GM12878 (cell line): ENCODE data around the gene ZNRF3. TPM values are rescaled to one million over a fixed set of nuclear protein-coding genes. Genes with fewer than 3 reads are reported as not detected.

Experiments
- ATAC-seq: fragments of 200-7000 bp; cut with Tn5 transposase; 3 replicates; pipeline ENCODE4 v1.9.1; 2020; ENCODE audit warnings: mild to moderate bottlenecking, moderate library complexity
- BruUV-seq: library from RNA; stranded (reverse); fragments of 400-500 nt; replicated peaks from 2 replicates; lab custom pipeline; 2021; lab: Mats Ljungman, UMichigan
- CTCF ChIA-PET: fragments of 300-600 bp; sonication (Branson Sonifier 250); formaldehyde crosslinking; extraction: SDS; loops from one replicate; lab custom pipeline; 2021; ENCODE audit warnings: inconsistent platforms; lab: Yijun Ruan, JAX
- POLR2A ChIA-PET: fragments of 350-600 bp; formaldehyde crosslinking; extraction: SDS; loops from one replicate; lab custom pipeline; 2021; ENCODE audit warnings: inconsistent platforms; lab: Charles Lee
- RAD21 ChIA-PET: fragments of 300-600 bp; sonication (Branson Sonifier 250); formaldehyde crosslinking; loops from one replicate; lab custom pipeline; 2023; ENCODE audit warnings: antibody characterized with exemption; ENCODE audit not compliant: unreplicated experiment; lab: Charles Lee
- SMC1A ChIA-PET: fragments of 300-600 bp; sonication (Branson Sonifier 250); formaldehyde crosslinking; loops from one replicate; lab custom pipeline; 2023; ENCODE audit not compliant: unreplicated experiment, uncharacterized antibody; lab: Charles Lee
- DNase-seq: peaks from one replicate; pipeline ENCODE4 v3.0.0-alpha.2; 2011; ENCODE audit warnings: low read depth, low spot score
- FAIRE-seq: peaks from 3 replicates; lab custom pipeline; 2011; peaks lifted over from hg19 to GRCh38; lab: Jason Lieb, UNC
- H2AFZ ChIP-seq: 2 replicates; pipeline ENCODE4 v1.6.0; 2011; ENCODE audit warnings: low read depth, low read length, control low read depth; ENCODE audit not compliant: control insufficient read depth
- H3K27ac ChIP-seq: 2 replicates; pipeline ENCODE4 v1.5.1; 2011; ENCODE audit warnings: control low read depth; ENCODE audit not compliant: control insufficient read depth, insufficient read depth
- H3K27me3 ChIP-seq, 2 experiments: replicated peaks in 1 of 2; 2 replicates each; pipeline versions ENCODE4 v1.6.0 to v1.6.1; 2011; ENCODE audit warnings: low read length in 1 of 2; ENCODE audit not compliant: control insufficient read depth in 2 of 2, insufficient read depth in 2 of 2
- H3K36me3 ChIP-seq, 2 experiments: 2 replicates each; pipeline ENCODE4 v1.5.1; 2011; ENCODE audit warnings: low read length in 1 of 2; ENCODE audit not compliant: control insufficient read depth in 2 of 2, insufficient read depth in 2 of 2
- H3K4me1 ChIP-seq: 2 replicates; pipeline ENCODE4 v1.6.1; 2011; ENCODE audit warnings: mild to moderate bottlenecking, low read length, moderate library complexity, mixed read lengths; ENCODE audit not compliant: control insufficient read depth, insufficient read depth
- H3K4me2 ChIP-seq: 2 replicates; pipeline ENCODE4 v1.6.0; 2011; ENCODE audit warnings: control low read depth; ENCODE audit not compliant: control insufficient read depth, insufficient read depth
- H3K4me3 ChIP-seq: fragments of 200-600 bp; sonication (generic); 2 replicates; pipeline ENCODE4 v1.5.1; 2016
- H3K79me2 ChIP-seq: 2 replicates; pipeline ENCODE4 v1.6.0; 2011; ENCODE audit warnings: low read length; ENCODE audit not compliant: control insufficient read depth, insufficient read depth
- H3K9ac ChIP-seq: 2 replicates; pipeline ENCODE4 v1.8.0; 2011; ENCODE audit warnings: low read length, control low read depth, mixed read lengths; ENCODE audit not compliant: control insufficient read depth, insufficient read depth
- H3K9me3 ChIP-seq: replicated peaks from 3 replicates; pipeline ENCODE4 v1.5.1; 2011; ENCODE audit warnings: mild to moderate bottlenecking, low read length; ENCODE audit not compliant: control insufficient read depth, insufficient read depth
- H4K20me1 ChIP-seq: 2 replicates; pipeline ENCODE4 v1.6.0; 2011; ENCODE audit not compliant: control insufficient read depth, insufficient read depth
- KLF5 ChIP-seq: fragments of 450-650 bp; IDR thresholded peaks from 2 replicates; pipeline ENCODE4 v1.6.1; 2014; ENCODE audit warnings: mild to moderate bottlenecking; ENCODE audit not compliant: partially characterized antibody
- SPI1 ChIP-seq: IDR thresholded peaks from 2 replicates; pipeline ENCODE4 v1.6.1; 2011; ENCODE audit warnings: low read depth, mild to moderate bottlenecking, low read length, moderate library complexity, borderline replicate concordance; ENCODE audit not compliant: insufficient read depth
- TCF7 ChIP-seq: IDR thresholded peaks from 2 replicates; pipeline ENCODE4 v1.6.1; 2014; ENCODE audit warnings: antibody characterized with exemption, borderline replicate concordance
- YBX1 ChIP-seq: fragments of 450-650 bp; IDR thresholded peaks from 2 replicates; pipeline ENCODE4 v1.6.1; 2016; ENCODE audit warnings: antibody characterized with exemption
- WGBS: methylation state at CpG from one replicate; pipeline ENCODE4 v1.1.6; 2016; ENCODE audit warnings: low lambda C conversion rate; ENCODE audit not compliant: insufficient replicate concordance, insufficient coverage; ENCODE audit errors: missing lambda C conversion rate; 5-methylcytosine and 5-hydroxymethylcytosine counted together
- in situ Hi-C: fragments of 300-500 bp; cut with MboI; formaldehyde crosslinking; loops from 9 replicates; pipeline ENCODE4 v1.14.3; 2018; ENCODE audit warnings: mixed read lengths
- intact Hi-C: fragments of 100-400 bp; cut with micrococcal nuclease; formaldehyde crosslinking; loops from one replicate; pipeline ENCODE4 v1.14.2; 2022; ENCODE audit not compliant: unreplicated experiment
- polyA plus RNA-seq, 11 experiments: library from polyadenylated mRNA; depleted of rRNA in 4 of 11; unstranded in 6 of 11; stranded (reverse) in 5 of 11; fragments of >200 nt; fragmentation: Nextera tagmentation in 4 of 11; fragmentation: Illumina TruSeq in 1 of 11; extraction: Ambion mirVana in 4 of 11; extraction: Trizol in 1 of 11; gene quantifications; 1 replicate in 1 of 11; 2 replicates in 10 of 11; pipeline versions ENCODE4 v1.2.1 to v1.2.3, GENCODE V29; 2011 to 2016; ENCODE audit warnings: inconsistent platforms in 2 of 11, missing spikeins in 2 of 11, low read depth in 1 of 11
- total RNA-seq, 4 experiments: library from RNA; depleted of rRNA in 3 of 4; stranded (reverse); fragments of >200 nt in 3 of 4; fragmentation: Illumina TruSeq in 1 of 4; extraction: Trizol in 1 of 4; gene quantifications; 2 replicates each; pipeline versions ENCODE4 v1.2.1 to v1.2.3, GENCODE V29; 2013 to 2021
- TF ChIP-seq, protein P1 (sequence below): fragments of 450-650 bp; IDR thresholded peaks from 2 replicates; pipeline ENCODE4 v1.6.1; 2017; ENCODE audit warnings: borderline replicate concordance
- TF ChIP-seq, protein P2 (sequence below): fragments of 450-650 bp; IDR thresholded peaks from 2 replicates; pipeline ENCODE4 v1.6.1; 2016; ENCODE audit warnings: mild to moderate bottlenecking
- TF ChIP-seq, protein P3 (sequence below): IDR thresholded peaks from 2 replicates; pipeline ENCODE4 v1.6.1; 2011; ENCODE audit warnings: borderline replicate concordance, low read depth, mild to moderate bottlenecking, moderate library complexity, mixed read lengths, low read length; ENCODE audit not compliant: insufficient read depth; ENCODE audit errors: extremely low read length

The ZNRF3 gene
- total and polyA plus RNA-seq, 10 of the 15 experiments (the other 5 are each of a cell fraction or from before 2014, with no cell fraction given): 0.05 to 2.4 (median 0.46) TPM

DNA sequence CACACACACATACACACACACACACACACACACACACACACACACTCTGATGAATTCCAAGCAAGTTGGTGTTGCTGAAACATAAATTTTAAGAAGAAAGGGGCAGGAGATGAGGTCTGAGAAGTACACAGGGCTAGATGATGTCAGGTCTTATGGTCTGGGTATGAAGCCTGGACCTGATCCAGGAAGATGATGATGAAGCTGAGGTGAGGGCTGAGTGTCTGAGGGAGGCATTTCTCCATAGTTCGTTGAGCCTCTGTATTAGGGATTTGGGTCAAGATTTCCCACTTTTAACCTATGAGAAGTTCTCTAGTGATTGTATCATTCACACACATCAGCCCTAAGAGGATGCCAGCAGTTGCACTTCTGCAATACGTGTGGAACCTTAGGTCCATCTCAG lies 222.1 kb downstream of the ZNRF3 start:
- H3K4me1 ChIP-seq: no peaks in the 10 kb centered on the region
- ChIA-PET RAD21 (interaction anchor here (1.4 kb wide), 1 partner anchor 62 kb away, joined by 4 read pairs; no protein-coding TSS in a partner anchor), POLR2A (interaction anchor here (0.7 kb wide), 1 partner anchor 23 kb away, joined by 3 read pairs; no protein-coding TSS in a partner anchor), CTCF (interaction anchor here (1.2 kb wide), 1 partner anchor 10 kb away, joined by 3 read pairs; no protein-coding TSS in a partner anchor), SMC1A (interaction anchor here (0.8 to 2.3 kb wide), 3 partner anchors 9 to 11 kb away, joined by 3 to 5 read pairs (median 5); no protein-coding TSS in a partner anchor)
- no TSS peak for BruUV-seq
- intact Hi-C loops: no loop called here
- H3K4me3 ChIP-seq: no peak overlapping the region
- FAIRE-seq (no peak), ATAC-seq (peak; percentile 76), DNase-seq (no peak)
- no peaks in the 10 kb centered on the region for H3K9me3 ChIP-seq
- H2AFZ ChIP-seq: no peak overlapping the region
- no peak overlapping the region for H3K27ac ChIP-seq
- no peaks in the 10 kb centered on the region; the same call in 1 of the 2 replicates for H4K20me1 ChIP-seq
- TF ChIP-seq SPI1 (peak; percentile 34; the same call in 1 of the 2 replicates), TCF7 (no peak)
- H3K36me3 ChIP-seq: no peaks in the 10 kb centered on the region
- H3K9ac ChIP-seq: no peak overlapping the region
- in situ Hi-C loops: no loop called here
- WGBS: 2% methylated on average over 2 of the region's 2 CpGs
- H3K79me2 ChIP-seq: no peaks in the 10 kb centered on the region
- no peak overlapping the region for H3K4me2 ChIP-seq
- no peaks in the 10 kb centered on the region for H3K27me3 ChIP-seq

DNA sequence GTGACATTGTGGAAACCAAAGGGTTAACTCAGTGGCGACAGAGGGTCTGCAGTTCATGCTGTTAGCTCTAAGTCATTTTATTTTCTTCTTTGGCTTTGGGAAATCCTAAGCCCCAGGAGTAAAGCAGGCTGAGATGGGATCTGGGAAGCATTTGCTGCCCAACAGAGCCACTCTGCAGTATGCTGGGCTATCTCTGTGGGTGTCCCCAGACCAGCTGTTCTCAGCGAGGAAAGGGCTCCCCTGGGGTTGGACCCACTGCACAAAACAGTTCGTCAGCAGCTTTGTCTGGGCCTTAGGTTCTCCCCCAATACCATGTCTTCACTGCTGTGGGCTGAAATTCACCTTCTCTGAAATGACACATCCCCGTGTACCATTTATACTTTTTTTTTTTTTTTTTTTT lies 223.5 kb downstream of the ZNRF3 start:
- H3K9me3 ChIP-seq: no peaks in the 10 kb centered on the region
- no peak overlapping the region for H3K4me3 ChIP-seq
- intact Hi-C loops (no loop called here), in situ Hi-C loops (no loop called here)
- CTCF ChIA-PET: interaction anchor here (0.8 to 1.2 kb wide), 3 partner anchors 9 to 47 kb away, joined by 3 read pairs; no protein-coding TSS in a partner anchor
- DNase-seq (no peak), ATAC-seq (peak; percentile 38; the same call in 1 of the 3 replicates), FAIRE-seq (no peak)
- H3K27me3 ChIP-seq: no peaks in the 10 kb centered on the region; a peak in 1 of 4 replicates
- H3K9ac ChIP-seq: no peak overlapping the region
- RAD21 ChIA-PET: interaction anchor here (0.7 to 1.6 kb wide), 2 partner anchors 37 to 139 kb away, joined by 3 read pairs; no protein-coding TSS in a partner anchor
- no peak overlapping the region for H3K27ac ChIP-seq
- POLR2A ChIA-PET: interaction anchor here (0.6 kb wide), 1 partner anchor 193 kb away, joined by 3 read pairs; no protein-coding TSS in a partner anchor
- no peak overlapping the region for H2AFZ ChIP-seq
- H3K36me3 ChIP-seq: no peaks in the 10 kb centered on the region
- no peaks in the 10 kb centered on the region; the same call in 1 of the 2 replicates for H4K20me1 ChIP-seq
- no peaks in the 10 kb centered on the region for H3K4me1 ChIP-seq
- WGBS: 30% methylated on average over 4 of the region's 4 CpGs
- H3K79me2 ChIP-seq: no peaks in the 10 kb centered on the region
- BruUV-seq: no TSS peak
- SMC1A ChIA-PET: interaction anchor here (0.7 to 2.3 kb wide), 3 partner anchors 11 to 278 kb away, joined by 3 to 5 read pairs (median 3); no protein-coding TSS in a partner anchor
- no peak overlapping the region for H3K4me2 ChIP-seq
- TF ChIP-seq YBX1: no peak
- TF ChIP-seq, protein P1, sequence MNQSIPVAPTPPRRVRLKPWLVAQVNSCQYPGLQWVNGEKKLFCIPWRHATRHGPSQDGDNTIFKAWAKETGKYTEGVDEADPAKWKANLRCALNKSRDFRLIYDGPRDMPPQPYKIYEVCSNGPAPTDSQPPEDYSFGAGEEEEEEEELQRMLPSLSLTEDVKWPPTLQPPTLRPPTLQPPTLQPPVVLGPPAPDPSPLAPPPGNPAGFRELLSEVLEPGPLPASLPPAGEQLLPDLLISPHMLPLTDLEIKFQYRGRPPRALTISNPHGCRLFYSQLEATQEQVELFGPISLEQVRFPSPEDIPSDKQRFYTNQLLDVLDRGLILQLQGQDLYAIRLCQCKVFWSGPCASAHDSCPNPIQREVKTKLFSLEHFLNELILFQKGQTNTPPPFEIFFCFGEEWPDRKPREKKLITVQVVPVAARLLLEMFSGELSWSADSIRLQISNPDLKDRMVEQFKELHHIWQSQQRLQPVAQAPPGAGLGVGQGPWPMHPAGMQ: no peak
- TF ChIP-seq KLF5: no peak
- TF ChIP-seq, protein P2, sequence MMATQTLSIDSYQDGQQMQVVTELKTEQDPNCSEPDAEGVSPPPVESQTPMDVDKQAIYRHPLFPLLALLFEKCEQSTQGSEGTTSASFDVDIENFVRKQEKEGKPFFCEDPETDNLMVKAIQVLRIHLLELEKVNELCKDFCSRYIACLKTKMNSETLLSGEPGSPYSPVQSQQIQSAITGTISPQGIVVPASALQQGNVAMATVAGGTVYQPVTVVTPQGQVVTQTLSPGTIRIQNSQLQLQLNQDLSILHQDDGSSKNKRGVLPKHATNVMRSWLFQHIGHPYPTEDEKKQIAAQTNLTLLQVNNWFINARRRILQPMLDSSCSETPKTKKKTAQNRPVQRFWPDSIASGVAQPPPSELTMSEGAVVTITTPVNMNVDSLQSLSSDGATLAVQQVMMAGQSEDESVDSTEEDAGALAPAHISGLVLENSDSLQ: no peak
- TF ChIP-seq, protein P3, sequence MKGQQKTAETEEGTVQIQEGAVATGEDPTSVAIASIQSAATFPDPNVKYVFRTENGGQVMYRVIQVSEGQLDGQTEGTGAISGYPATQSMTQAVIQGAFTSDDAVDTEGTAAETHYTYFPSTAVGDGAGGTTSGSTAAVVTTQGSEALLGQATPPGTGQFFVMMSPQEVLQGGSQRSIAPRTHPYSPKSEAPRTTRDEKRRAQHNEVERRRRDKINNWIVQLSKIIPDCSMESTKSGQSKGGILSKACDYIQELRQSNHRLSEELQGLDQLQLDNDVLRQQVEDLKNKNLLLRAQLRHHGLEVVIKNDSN: no peak
